Vagina (tissue), 2 donors: ENCODE measurements around the gene UBE2N. TPM values are rescaled to one million over a fixed set of nuclear protein-coding genes. Genes with fewer than 3 reads are reported as not detected.

Source experiments
- DNase-seq, 2 donors: peaks; one replicate each; pipeline ENCODE4 v3.0.0-alpha.2; 2017; ENCODE audit errors: extremely low spot score in 2 of 2
- H3K27ac ChIP-seq: fragments of 200-600 bp; sonication (generic); one replicate; pipeline ENCODE4 v1.5.1; 2019
- H3K27me3 ChIP-seq: fragments of 200-600 bp; sonication (generic); one replicate; pipeline ENCODE4 v1.5.1; 2019
- H3K36me3 ChIP-seq, 2 donors: fragments of 200-600 bp; sonication (generic); one replicate each; pipeline ENCODE4 v1.5.1; 2017 to 2019
- H3K4me1 ChIP-seq: fragments of 200-600 bp; sonication (generic); one replicate; pipeline ENCODE4 v1.5.1; 2019
- H3K4me3 ChIP-seq, 2 donors: fragments of 200-600 bp; sonication (generic); 1 replicate in 1 of 2; 2 replicates in 1 of 2; pipeline ENCODE4 v1.5.1; 2016 to 2019
- H3K9me3 ChIP-seq: fragments of 200-600 bp; sonication (generic); one replicate; pipeline ENCODE4 v1.5.1; 2019
- CTCF ChIP-seq, 3 experiments: fragments of 450-650 bp in 2 of 3; fragments of 200-600 bp in 1 of 3; sonication (generic) in 1 of 3; IDR thresholded peaks; one replicate each; pipeline ENCODE4 v1.5.1; 2017 to 2019; ENCODE audit warnings: antibody characterized with exemption in 3 of 3, mild to moderate bottlenecking in 2 of 3, moderate library complexity in 2 of 3
- POLR2A ChIP-seq, 2 donors: fragments of 450-650 bp; IDR thresholded peaks; one replicate each; pipeline ENCODE4 v1.6.1; 2017; ENCODE audit warnings: antibody characterized with exemption in 2 of 2, mild to moderate bottlenecking in 2 of 2, moderate library complexity in 2 of 2
- POLR2AphosphoS5 ChIP-seq, 2 donors: sonication (generic); formaldehyde crosslinking; IDR thresholded peaks; one replicate each; pipeline ENCODE4 v1.9.0; 2017; ENCODE audit warnings: antibody characterized with exemption in 2 of 2, mild to moderate bottlenecking in 2 of 2, low read depth in 1 of 2; ENCODE audit not compliant: insufficient read depth in 1 of 2
- intact Hi-C: fragments of 100-400 bp; cut with DNase I; formaldehyde crosslinking; loops from one replicate; pipeline ENCODE4 v1.15.1; 2023
- total RNA-seq: library from RNA; depleted of rRNA; stranded (reverse); fragments of >200 nt; gene quantifications from one replicate; pipeline ENCODE4 v1.2.3, GENCODE V29; 2016

Gene UBE2N
- total RNA-seq, 1 donor from 2014 or later, result 52.5 TPM

GRCh38 chr12:93363841-93364297 lies 77.9 kb downstream of the UBE2N start:
- H3K27ac ChIP-seq, result no peak overlapping the region
- no peak for DNase-seq
- H3K9me3 ChIP-seq, result no peaks in the 10 kb centered on the region
- no peaks in the 10 kb centered on the region for H3K27me3 ChIP-seq
- H3K4me3 ChIP-seq, result no peak overlapping the region
- no peaks in the 10 kb centered on the region for H3K4me1 ChIP-seq
- no peaks in the 10 kb centered on the region for H3K36me3 ChIP-seq
- intact Hi-C loops, result no loop called here
- TF ChIP-seq POLR2AphosphoS5 (IDR thresholded peaks at IDR 0.05; ENCODE audit: insufficient read depth in 1 of 2, low read depth in 1 of 2), result no peak
- TF ChIP-seq CTCF (IDR thresholded peaks at IDR 0.05), result no peak
- no peak for TF ChIP-seq POLR2A (IDR thresholded peaks at IDR 0.05)

GRCh38 chr12:93361151-93361919 lies 80.4 kb downstream of the UBE2N start:
- Histone ChIP-seq H3K27ac (no peak overlapping the region), H3K4me1 (no peaks in the 10 kb centered on the region), H3K4me3 (no peak overlapping the region), H3K9me3 (no peaks in the 10 kb centered on the region), H3K36me3 (no peaks in the 10 kb centered on the region), H3K27me3 (no peaks in the 10 kb centered on the region)
- TF ChIP-seq POLR2AphosphoS5 (IDR thresholded peaks at IDR 0.05; ENCODE audit: insufficient read depth in 1 of 2, low read depth in 1 of 2), result no peak
- no peak for TF ChIP-seq CTCF (IDR thresholded peaks at IDR 0.05)
- no peak for TF ChIP-seq POLR2A (IDR thresholded peaks at IDR 0.05)
- intact Hi-C loops, result no loop called here
- DNase-seq, result no peak

GRCh38 chr12:93360688-93361087 lies 81.1 kb downstream of the UBE2N start:
- Histone ChIP-seq H3K9me3 (no peaks in the 10 kb centered on the region), H3K27ac (no peak overlapping the region), H3K27me3 (no peaks in the 10 kb centered on the region), H3K36me3 (no peaks in the 10 kb centered on the region), H3K4me3 (no peak overlapping the region), H3K4me1 (no peaks in the 10 kb centered on the region)
- DNase-seq, result no peak
- TF ChIP-seq POLR2A (IDR thresholded peaks at IDR 0.05) (no peak), CTCF (IDR thresholded peaks at IDR 0.05) (no peak), POLR2AphosphoS5 (IDR thresholded peaks at IDR 0.05; ENCODE audit: insufficient read depth in 1 of 2, low read depth in 1 of 2) (no peak)
- intact Hi-C loops, result no loop called here

GRCh38 chr12:93358821-93359220 lies 82.9 kb downstream of the UBE2N start:
- TF ChIP-seq POLR2AphosphoS5 (IDR thresholded peaks at IDR 0.05; ENCODE audit: insufficient read depth in 1 of 2, low read depth in 1 of 2), result no peak
- TF ChIP-seq CTCF (IDR thresholded peaks at IDR 0.05), result no peak
- no peak for TF ChIP-seq POLR2A (IDR thresholded peaks at IDR 0.05)
- no peak for DNase-seq

DNA sequence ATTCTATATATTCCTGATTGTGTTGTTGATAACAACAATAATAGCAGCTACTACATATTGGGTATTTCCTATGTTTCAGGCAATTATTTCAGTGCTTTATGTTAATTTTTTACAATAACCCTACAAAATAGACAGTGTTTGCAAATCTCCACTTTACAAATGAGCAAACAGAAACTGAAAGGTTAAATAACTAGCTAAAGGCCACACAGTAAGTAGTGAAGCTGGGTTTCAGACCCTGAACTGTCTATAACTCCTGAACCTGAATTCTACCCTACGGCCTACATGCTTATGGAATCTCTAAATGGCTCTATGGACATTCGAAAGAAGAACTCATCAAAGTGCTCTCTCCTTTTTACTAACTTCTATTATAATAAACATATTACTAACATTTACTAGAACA lies 83.7 kb downstream of the UBE2N start:
- no peaks in the 10 kb centered on the region for H3K27me3 ChIP-seq
- no peaks in the 10 kb centered on the region for H3K36me3 ChIP-seq
- DNase-seq, result no peak
- H3K27ac ChIP-seq, result no peak overlapping the region
- H3K4me3 ChIP-seq, result no peak overlapping the region
- intact Hi-C loops, result no loop called here
- H3K4me1 ChIP-seq, result no peaks in the 10 kb centered on the region
- no peaks in the 10 kb centered on the region for H3K9me3 ChIP-seq
- no peak for TF ChIP-seq POLR2A (IDR thresholded peaks at IDR 0.05)
- no peak for TF ChIP-seq CTCF (IDR thresholded peaks at IDR 0.05)
- TF ChIP-seq POLR2AphosphoS5 (IDR thresholded peaks at IDR 0.05; ENCODE audit: insufficient read depth in 1 of 2, low read depth in 1 of 2), result no peak

More at GRCh38 chr12:93358821-93359220, 82.9 kb downstream of the UBE2N start:
- intact Hi-C loops, result no loop called here
- Histone ChIP-seq H3K27me3 (no peaks in the 10 kb centered on the region), H3K27ac (no peak overlapping the region), H3K9me3 (no peaks in the 10 kb centered on the region), H3K36me3 (no peaks in the 10 kb centered on the region), H3K4me1 (no peaks in the 10 kb centered on the region), H3K4me3 (no peak overlapping the region)
